GM18502 (cell line): Measurements from ENCODE around the gene HES2.
A peak's percentile ranks its signal among the peaks of the same experiment; 100 is the strongest.
"Not testable (repeated sequence)": the region's sequence is repeated elsewhere in the genome, so short reads cannot be mapped to it uniquely, and the experiment has no call there.

Experiments
- ATAC-seq: cut with Tn5 transposase; IDR thresholded peaks from one replicate; pipeline ENCODE4 v1.9.1; 2021; ENCODE audit warnings: mild to moderate bottlenecking; ENCODE audit not compliant: unreplicated experiment, poor library complexity

Gene HES2

DNA sequence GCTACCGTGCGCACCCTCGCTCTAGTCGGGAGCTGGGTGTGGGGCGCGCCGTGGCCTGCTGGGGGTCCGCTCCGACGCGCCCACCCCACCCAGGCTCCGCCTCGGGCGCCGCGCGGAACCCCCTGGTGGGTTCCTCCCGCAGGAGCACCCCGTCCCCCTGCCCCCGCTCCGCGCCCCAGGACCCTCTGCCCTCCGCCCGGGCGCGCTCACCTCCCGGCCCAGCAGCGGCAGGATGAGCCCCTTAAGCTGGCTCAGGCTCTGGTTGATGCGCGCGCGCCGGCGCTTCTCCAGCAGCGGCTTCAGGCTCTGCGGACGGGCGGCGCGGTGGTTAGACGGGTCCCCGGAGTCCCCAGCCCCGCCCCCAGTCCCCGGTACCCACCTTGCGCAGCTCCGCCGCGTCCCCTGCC, 319 bp downstream of the HES2 start:
- ATAC-seq, result no peak

DNA sequence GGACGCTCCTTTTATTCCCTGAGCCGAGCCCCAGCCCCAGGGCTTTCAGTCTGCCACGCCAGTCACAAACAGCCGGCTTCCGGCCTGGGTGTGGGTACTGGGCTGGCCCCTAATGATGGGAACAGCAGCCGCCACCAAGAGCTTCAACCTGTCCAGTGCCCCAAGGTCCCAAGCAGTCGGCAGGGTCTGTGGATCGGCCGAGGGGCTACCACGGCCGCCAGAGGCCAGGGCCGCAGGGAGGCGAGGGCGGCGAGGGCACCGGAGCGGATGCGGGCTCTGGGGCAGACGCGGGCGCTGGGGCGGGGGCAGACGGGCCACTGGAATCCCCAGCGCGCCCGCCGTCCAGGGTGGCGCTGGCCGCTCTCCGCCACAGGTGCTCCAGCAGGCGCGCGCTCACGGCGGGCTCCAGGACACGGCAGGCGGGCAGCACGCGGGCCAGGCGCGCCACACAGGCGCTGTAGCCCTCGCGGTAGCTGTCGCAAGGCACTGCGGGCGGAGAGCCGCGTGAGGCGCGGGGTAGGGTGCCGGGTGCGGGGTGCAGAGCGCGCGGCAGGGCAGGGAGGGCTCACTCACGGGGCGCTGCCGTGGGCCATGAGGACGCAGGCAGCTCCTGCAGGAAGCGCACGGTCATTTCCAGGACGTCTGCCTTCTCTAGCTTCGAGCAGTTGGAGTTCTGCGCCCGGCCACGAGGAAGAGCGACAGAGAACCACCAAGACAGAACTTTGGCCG, 887 bp downstream of the HES2 start:
- ATAC-seq, result no peak

GRCh38 chr1:6417961-6418667, 1.6 kb downstream of the HES2 start:
- no peak for ATAC-seq

- no peak for ATAC-seq
Measured at GRCh38 chr1:6416906-6417305, 2.8 kb downstream of the HES2 start.

- ATAC-seq, result no peak
Measured at GRCh38 chr1:6416295-6416656, 3.4 kb downstream of the HES2 start.

- ATAC-seq, result no peak
Measured at GRCh38 chr1:6414881-6415626, 4.7 kb downstream of the HES2 start.

GRCh38 chr1:6414443-6414844, 5.3 kb downstream of the HES2 start:
- no peak for ATAC-seq

DNA sequence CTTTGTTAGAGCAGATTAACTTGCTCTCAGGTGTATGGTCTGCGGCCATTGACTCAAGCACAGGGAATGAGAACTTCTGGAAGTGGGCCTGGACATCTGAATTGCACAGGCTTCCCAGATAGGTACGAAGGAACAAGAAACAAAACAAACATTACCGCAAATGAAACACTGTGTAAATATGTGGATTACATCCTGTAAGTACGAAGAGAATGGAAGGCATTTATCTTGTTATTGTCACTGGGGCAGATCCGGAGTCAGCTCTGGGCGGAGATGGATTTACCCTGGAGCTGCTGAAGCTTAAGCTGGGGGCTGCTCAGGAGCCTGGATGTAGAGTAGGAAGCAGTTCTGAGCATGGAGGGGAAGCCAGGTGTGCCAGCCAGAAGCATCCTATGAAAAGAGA, 6.8 kb downstream of the HES2 start:
- no peak for ATAC-seq

- no peak for ATAC-seq
Measured at GRCh38 chr1:6410248-6410893, 9.3 kb downstream of the HES2 start.

DNA sequence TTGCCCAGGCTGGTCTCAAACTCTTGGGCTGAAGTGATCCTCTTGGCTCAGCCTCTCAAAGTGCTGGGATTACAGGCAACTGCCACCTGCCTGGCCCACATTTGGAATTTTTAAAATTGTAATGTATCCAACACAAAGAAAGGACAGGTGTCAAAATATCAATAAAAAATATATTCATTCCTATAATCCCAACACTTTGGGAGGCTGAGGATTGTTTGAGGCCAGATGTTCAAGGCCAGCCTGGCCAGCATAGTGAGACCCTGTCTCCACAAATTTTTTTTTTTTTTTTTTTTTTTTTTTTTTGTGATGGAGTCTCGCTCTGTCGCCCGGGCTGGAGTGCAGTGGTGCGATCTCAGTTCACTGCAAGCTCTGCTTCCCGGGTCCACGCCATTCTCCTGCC, 10.0 kb downstream of the HES2 start:
- ATAC-seq, result no peak

DNA sequence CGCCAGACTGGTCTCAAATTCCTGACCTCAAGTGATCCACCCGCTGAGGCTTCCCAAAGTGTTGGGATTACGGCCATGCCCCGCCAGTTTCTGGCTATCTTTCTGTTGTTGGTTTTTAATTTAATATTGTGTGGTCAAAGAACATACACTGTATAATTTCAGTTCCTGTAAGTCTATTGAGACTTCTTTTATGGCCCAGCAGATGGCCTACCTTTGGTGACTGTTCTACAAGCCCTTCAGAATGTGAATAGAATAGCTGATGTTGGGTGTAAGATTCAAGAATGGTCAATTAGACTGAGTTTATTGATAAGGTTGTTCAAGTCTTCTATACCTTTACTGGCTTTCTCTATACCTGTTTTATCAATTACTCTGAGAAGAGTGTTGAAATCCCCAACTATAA, 10.7 kb downstream of the HES2 start:
- ATAC-seq, result no peak

- ATAC-seq, result no peak
Measured at GRCh38 chr1:6408023-6408422, 11.7 kb downstream of the HES2 start.

DNA sequence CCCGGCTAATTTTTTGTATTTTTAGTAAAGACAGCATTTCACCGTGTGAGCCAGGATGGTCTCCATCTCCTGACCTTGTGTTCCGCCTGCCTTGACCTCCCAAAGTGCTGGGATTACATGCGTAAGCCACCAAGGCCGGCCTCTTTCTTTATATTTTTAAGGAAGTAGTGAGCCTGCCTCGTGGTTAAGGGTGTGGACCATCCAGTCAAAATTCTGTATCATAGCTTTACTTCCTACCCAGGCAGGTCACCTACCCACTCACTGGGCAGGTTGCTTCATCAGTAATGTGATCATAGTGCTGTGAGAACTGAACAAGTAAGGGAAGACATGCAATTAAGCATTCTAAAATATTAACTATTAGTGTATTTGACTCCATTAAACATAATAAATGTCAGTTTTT, 18.0 kb downstream of the HES2 start:
- no peak for ATAC-seq

DNA sequence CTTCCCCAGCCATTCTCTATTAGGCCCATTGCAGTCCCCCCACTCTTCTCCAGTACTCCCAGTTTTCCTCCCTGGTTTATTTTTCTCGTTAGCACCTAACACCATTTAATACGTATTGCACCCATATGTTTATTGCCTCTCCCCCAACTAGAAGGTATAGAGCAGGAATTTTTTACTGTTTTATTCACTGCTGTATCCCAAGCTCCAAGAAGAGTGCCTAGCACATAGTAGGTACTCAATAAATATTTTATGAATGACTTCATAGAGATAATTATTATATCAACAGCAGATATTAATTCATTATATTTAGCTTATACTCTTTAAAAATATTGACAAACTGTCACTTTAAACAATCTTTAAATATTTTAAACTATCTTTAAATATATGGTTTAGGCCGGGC, 20.4 kb downstream of the HES2 start:
- no peak for ATAC-seq

GRCh38 chr1:6397844-6398441, 21.8 kb downstream of the HES2 start:
- no peak for ATAC-seq

- ATAC-seq, result no peak
Measured at GRCh38 chr1:6396998-6397397, 22.7 kb downstream of the HES2 start.

GRCh38 chr1:6395781-6396244, 23.9 kb downstream of the HES2 start:
- not testable (repeated sequence) for ATAC-seq

- not testable (repeated sequence) for ATAC-seq
Measured at GRCh38 chr1:6395130-6395529, 24.6 kb downstream of the HES2 start.

DNA sequence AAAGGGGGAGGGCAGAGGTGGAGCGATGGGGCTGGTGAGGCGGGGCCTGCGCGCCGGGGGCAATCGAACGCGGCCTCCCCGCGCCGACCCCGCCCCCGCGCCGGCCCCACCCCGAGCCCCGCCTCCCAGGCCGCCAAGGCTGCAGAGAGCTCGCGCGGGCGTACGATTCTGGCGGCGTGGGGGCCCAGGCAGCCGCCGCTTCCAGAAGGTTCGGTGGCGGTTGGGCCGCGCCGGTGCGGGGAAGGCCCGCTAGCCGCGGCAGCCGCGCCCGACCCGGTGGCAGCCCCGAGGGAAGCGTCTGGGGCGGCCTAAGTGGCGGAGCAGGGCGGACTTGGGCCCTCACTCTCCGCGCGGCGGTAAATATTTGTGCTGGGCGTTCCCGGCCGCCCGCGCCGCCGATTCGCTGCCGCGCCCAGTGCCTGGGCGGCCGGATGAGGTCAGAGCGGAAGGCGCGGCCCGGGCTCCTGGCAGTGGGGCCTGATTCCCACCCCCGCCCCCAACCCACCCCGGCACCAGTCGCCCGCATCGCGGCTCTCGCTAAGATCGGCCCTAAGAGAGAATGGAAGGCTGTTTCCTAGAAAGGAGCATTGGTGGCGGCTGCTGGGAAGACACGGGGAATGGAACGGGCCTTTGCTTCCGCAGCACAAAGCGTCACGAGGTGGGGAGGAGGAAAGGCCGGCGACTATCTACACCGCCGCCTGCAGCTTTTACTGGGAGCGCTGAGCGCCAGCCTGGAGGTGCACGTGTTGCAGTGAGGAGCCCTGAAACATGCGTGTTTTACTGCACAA, 26.1 kb downstream of the HES2 start, which contains the start of gene ACOT7:
TSS of gene ACOT7 (minus strand) at position 368 of the 788 bp plus-strand sequence. CDS start 368 bp downstream, outside the sequence.
- peak; percentile 80 for ATAC-seq
